ENCODE measurements around the gene KAZN. TPM values are rescaled to one million over a fixed set of nuclear protein-coding genes. Genes with fewer than 3 reads are reported as not detected.

Gene KAZN
- polyA plus RNA-seq, 1 donor (not counting 4 experiments of a cell fraction or from before 2014, with no cell fraction given), result 5.9 TPM

DNA sequence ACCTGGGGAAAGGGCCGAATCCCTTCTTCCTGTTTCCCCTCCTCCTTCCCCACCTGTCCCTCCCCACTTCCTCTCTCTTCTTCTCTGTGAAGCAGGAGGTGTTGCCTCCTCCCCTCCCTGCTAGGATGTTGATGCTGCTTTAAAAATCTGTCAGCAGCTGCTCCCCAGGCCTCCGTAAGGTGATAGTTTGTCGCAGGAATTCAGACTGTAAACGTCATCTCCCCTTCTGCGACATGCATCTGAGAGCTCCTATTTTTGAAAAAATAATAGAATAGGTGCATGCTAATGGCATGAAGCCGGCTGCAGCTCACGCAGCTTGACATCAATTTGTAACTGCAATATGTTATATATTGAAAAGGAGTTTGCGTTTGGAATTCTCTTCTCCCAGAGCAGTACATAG is 70.1 kb downstream of the KAZN start:
- no peaks in the 10 kb centered on the region for H3K9me3 ChIP-seq (ENCODE audit: control insufficient read depth, low read depth, low read length)
- no peak overlapping the region for H3K9ac ChIP-seq (ENCODE audit: control insufficient read depth, extremely low read depth, insufficient read depth, low read length)
- no peak for DNase-seq (ENCODE audit: low read depth, low spot score)
- no peak overlapping the region for H3K27ac ChIP-seq (ENCODE audit: control insufficient read depth, insufficient read depth, low read length)
- H3K4me1 ChIP-seq (ENCODE audit: control insufficient read depth, extremely low read depth, insufficient read depth, low read length), result peaks cover 9% of the 10 kb centered on the region
- H3K27me3 ChIP-seq (ENCODE audit: control insufficient read depth, extremely low read depth, insufficient read depth, low read length), result no peaks in the 10 kb centered on the region
- FAIRE-seq, result no peak
- H3K9me1 ChIP-seq (ENCODE audit: control insufficient read depth, extremely low read depth, insufficient read depth, low read length), result no peaks in the 10 kb centered on the region
- no peak for TF ChIP-seq EZH2 (IDR thresholded peaks at IDR 0.05; ENCODE audit: low read length)
- TF ChIP-seq, protein P1, sequence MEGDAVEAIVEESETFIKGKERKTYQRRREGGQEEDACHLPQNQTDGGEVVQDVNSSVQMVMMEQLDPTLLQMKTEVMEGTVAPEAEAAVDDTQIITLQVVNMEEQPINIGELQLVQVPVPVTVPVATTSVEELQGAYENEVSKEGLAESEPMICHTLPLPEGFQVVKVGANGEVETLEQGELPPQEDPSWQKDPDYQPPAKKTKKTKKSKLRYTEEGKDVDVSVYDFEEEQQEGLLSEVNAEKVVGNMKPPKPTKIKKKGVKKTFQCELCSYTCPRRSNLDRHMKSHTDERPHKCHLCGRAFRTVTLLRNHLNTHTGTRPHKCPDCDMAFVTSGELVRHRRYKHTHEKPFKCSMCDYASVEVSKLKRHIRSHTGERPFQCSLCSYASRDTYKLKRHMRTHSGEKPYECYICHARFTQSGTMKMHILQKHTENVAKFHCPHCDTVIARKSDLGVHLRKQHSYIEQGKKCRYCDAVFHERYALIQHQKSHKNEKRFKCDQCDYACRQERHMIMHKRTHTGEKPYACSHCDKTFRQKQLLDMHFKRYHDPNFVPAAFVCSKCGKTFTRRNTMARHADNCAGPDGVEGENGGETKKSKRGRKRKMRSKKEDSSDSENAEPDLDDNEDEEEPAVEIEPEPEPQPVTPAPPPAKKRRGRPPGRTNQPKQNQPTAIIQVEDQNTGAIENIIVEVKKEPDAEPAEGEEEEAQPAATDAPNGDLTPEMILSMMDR (optimal IDR thresholded peaks at IDR 0.05 in 1 of 3, IDR thresholded peaks at IDR 0.05 in 1 of 3, conservative IDR thresholded peaks at IDR 0.05 in 1 of 3; ENCODE audit: extremely low read depth in 1 of 3, insufficient read depth in 2 of 3, low read length in 3 of 3), result no peak
- H3K4me2 ChIP-seq (ENCODE audit: control insufficient read depth, extremely low read depth, insufficient read depth, low read depth, low read length), result no peak overlapping the region
- no peaks in the 10 kb centered on the region for H3K79me2 ChIP-seq (ENCODE audit: control insufficient read depth, insufficient read depth, low read length)
- no peaks in the 10 kb centered on the region for H3K36me3 ChIP-seq (ENCODE audit: control insufficient read depth in 2 of 2, extremely low read depth in 1 of 2, insufficient read depth in 2 of 2, low read length in 2 of 2)
- dilution Hi-C loops (cut with MboI; ENCODE audit: extremely low pct_ligation_motif_present, low sequenced_read_pairs), result no loop called here
- H4K20me1 ChIP-seq (ENCODE audit: control insufficient read depth, extremely low read depth, insufficient read depth, low read length), result no peaks in the 10 kb centered on the region
- no peak overlapping the region for H2AFZ ChIP-seq (ENCODE audit: control insufficient read depth, low read length)
- no peak overlapping the region for H3K4me3 ChIP-seq (ENCODE audit: control insufficient read depth in 2 of 3, extremely low read depth in 1 of 3, insufficient read depth in 2 of 3, low read depth in 1 of 3, low read length in 3 of 3)

DNA sequence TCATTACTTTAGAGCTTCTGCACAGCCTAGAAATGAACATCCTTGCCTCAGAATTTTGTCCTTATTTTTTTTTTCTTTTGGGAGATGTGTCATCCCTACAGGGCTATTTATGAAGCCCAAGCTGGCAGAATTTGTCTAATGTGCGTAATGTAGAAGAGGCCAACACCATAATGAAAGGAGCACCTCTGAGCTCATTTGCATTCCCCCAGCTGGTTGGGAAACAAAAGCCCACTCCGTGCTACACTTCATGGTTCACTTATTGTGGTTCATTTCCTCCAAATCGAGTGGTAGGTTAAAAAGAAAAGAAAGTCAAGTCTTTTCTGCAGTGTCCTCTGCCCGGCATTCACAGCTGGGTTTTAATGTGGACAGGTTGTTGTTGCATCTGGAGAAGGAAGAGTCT is 73.5 kb downstream of the KAZN start:
- dilution Hi-C loops (cut with MboI; ENCODE audit: extremely low pct_ligation_motif_present, low sequenced_read_pairs), result no loop called here
- Histone ChIP-seq H3K9me1 (ENCODE audit: control insufficient read depth, extremely low read depth, insufficient read depth, low read length) (no peaks in the 10 kb centered on the region), H3K27ac (ENCODE audit: control insufficient read depth, insufficient read depth, low read length) (no peak overlapping the region), H3K9ac (ENCODE audit: control insufficient read depth, extremely low read depth, insufficient read depth, low read length) (no peak overlapping the region), H3K79me2 (ENCODE audit: control insufficient read depth, insufficient read depth, low read length) (no peaks in the 10 kb centered on the region), H3K4me1 (ENCODE audit: control insufficient read depth, extremely low read depth, insufficient read depth, low read length) (no peaks in the 10 kb centered on the region), H4K20me1 (ENCODE audit: control insufficient read depth, extremely low read depth, insufficient read depth, low read length) (no peaks in the 10 kb centered on the region), H3K9me3 (ENCODE audit: control insufficient read depth, low read depth, low read length) (no peaks in the 10 kb centered on the region), H3K4me3 (ENCODE audit: control insufficient read depth in 2 of 3, extremely low read depth in 1 of 3, insufficient read depth in 2 of 3, low read depth in 1 of 3, low read length in 3 of 3) (no peak overlapping the region), H2AFZ (ENCODE audit: control insufficient read depth, low read length) (no peak overlapping the region), H3K27me3 (ENCODE audit: control insufficient read depth, extremely low read depth, insufficient read depth, low read length) (no peaks in the 10 kb centered on the region), H3K4me2 (ENCODE audit: control insufficient read depth, extremely low read depth, insufficient read depth, low read depth, low read length) (no peak overlapping the region), H3K36me3 (ENCODE audit: control insufficient read depth in 2 of 2, extremely low read depth in 1 of 2, insufficient read depth in 2 of 2, low read length in 2 of 2) (no peaks in the 10 kb centered on the region)
- no peak for FAIRE-seq
- DNase-seq (ENCODE audit: low read depth, low spot score), result no peak
- TF ChIP-seq, protein P1 (optimal IDR thresholded peaks at IDR 0.05 in 1 of 3, IDR thresholded peaks at IDR 0.05 in 1 of 3, conservative IDR thresholded peaks at IDR 0.05 in 1 of 3; ENCODE audit: extremely low read depth in 1 of 3, insufficient read depth in 2 of 3, low read length in 3 of 3), result no peak
- TF ChIP-seq EZH2 (IDR thresholded peaks at IDR 0.05; ENCODE audit: low read length), result no peak
